Keratinocyte (primary cell): ENCODE results near the gene ENG.

Source experiments
- EZH2 ChIP-seq: IDR thresholded peaks from one replicate; pipeline ENCODE4 v1.6.1; 2012; ENCODE audit warnings: inconsistent platforms, mild to moderate bottlenecking, low read length, moderate library complexity
- TF ChIP-seq, protein P1 (sequence below), 3 experiments: IDR thresholded peaks in 1 of 3; conservative IDR thresholded peaks in 1 of 3; optimal IDR thresholded peaks in 1 of 3; 2 replicates in 2 of 3; 3 replicates in 1 of 3; pipeline versions ENCODE3 to v1.5.1; 2011; ENCODE audit warnings: low read length in 3 of 3, mild to moderate bottlenecking in 3 of 3, moderate library complexity in 2 of 3, control low read depth in 1 of 3, inconsistent platforms in 1 of 3; ENCODE audit not compliant: insufficient read depth in 2 of 3; ENCODE audit errors: extremely low read depth in 1 of 3

DNA sequence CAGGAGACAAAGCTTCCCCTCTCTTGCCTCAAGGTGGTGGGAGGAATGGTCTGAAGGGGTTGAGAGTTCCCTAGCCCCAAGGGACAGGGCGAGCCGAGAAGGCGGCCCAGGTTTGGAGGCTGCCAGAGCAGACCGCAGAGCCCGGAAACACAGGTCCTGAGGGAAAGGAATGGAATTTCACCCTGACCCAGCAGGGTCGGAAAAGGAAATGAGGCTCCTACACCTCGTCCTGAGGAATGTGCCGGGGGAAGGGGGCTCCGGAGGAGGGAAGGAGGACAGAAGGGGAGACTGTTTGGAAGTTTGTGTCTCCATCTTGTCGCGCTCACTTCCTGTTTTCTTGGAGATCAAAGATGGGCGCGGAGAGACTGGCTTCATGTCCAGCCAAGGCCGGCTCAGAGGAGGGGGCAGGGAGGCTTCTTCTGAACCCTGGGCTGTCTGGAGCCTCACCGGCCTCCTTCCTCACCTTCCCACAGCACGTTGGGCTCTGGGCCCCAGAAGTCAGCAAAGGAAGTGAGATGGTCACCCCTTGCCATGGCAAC lies 9.6 kb downstream of the ENG start:
- TF ChIP-seq, protein P1, sequence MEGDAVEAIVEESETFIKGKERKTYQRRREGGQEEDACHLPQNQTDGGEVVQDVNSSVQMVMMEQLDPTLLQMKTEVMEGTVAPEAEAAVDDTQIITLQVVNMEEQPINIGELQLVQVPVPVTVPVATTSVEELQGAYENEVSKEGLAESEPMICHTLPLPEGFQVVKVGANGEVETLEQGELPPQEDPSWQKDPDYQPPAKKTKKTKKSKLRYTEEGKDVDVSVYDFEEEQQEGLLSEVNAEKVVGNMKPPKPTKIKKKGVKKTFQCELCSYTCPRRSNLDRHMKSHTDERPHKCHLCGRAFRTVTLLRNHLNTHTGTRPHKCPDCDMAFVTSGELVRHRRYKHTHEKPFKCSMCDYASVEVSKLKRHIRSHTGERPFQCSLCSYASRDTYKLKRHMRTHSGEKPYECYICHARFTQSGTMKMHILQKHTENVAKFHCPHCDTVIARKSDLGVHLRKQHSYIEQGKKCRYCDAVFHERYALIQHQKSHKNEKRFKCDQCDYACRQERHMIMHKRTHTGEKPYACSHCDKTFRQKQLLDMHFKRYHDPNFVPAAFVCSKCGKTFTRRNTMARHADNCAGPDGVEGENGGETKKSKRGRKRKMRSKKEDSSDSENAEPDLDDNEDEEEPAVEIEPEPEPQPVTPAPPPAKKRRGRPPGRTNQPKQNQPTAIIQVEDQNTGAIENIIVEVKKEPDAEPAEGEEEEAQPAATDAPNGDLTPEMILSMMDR (optimal IDR thresholded peaks at IDR 0.05 in 1 of 3, IDR thresholded peaks at IDR 0.05 in 1 of 3, conservative IDR thresholded peaks at IDR 0.05 in 1 of 3; ENCODE audit: extremely low read depth in 1 of 3, insufficient read depth in 2 of 3, low read length in 3 of 3), result no peak
- TF ChIP-seq EZH2, result no peak
